Panc1 (cell line): ENCODE data around the gene P2RX3. TPM values are rescaled to one million over a fixed set of nuclear protein-coding genes. Genes with fewer than 3 reads are reported as not detected.

Experiments used
- ATAC-seq: fragments of 200-7000 bp; cut with Tn5 transposase; 2 replicates; pipeline ENCODE4 v1.9.1; 2020; ENCODE audit warnings: mild to moderate bottlenecking, moderate library complexity
- BruUV-seq: library from RNA; stranded (reverse); fragments of 400-500 nt; replicated peaks from 2 replicates; lab custom pipeline; 2021; lab: Mats Ljungman, UMichigan
- CTCF ChIA-PET: fragments of 300-600 bp; sonication (Branson Sonifier 250); formaldehyde crosslinking; loops from one replicate; lab custom pipeline; 2022; ENCODE audit warnings: antibody characterized with exemption; lab: Charles Lee
- POLR2A ChIA-PET: fragments of 300-600 bp; sonication (Branson Sonifier 250); formaldehyde crosslinking; loops from one replicate; lab custom pipeline; 2022; ENCODE audit warnings: antibody characterized with exemption; lab: Charles Lee
- DNase-seq: peaks from one replicate; pipeline ENCODE4 v3.0.0-alpha.2; 2010; ENCODE audit warnings: low read depth, low spot score
- H3K27ac ChIP-seq: 2 replicates; pipeline ENCODE4 v1.5.1; 2011; ENCODE audit warnings: mild to moderate bottlenecking, low read length, inconsistent platforms
- H3K27me3 ChIP-seq: fragments of 200-500 bp; sonication (Bioruptor generic); 2 replicates; pipeline ENCODE4 v1.6.0; 2014; ENCODE audit warnings: low read length, inconsistent platforms; ENCODE audit not compliant: control insufficient read depth, insufficient read depth
- H3K36me3 ChIP-seq: fragments of 200-500 bp; sonication (Bioruptor generic); 2 replicates; pipeline ENCODE4 v1.5.1; 2014; ENCODE audit warnings: inconsistent platforms, mild to moderate bottlenecking, low read length, moderate library complexity; ENCODE audit not compliant: control insufficient read depth, insufficient read depth
- H3K4me1 ChIP-seq: 2 replicates; pipeline ENCODE4 v1.5.1; 2011; ENCODE audit warnings: inconsistent platforms, mild to moderate bottlenecking, low read length, moderate library complexity; ENCODE audit not compliant: control insufficient read depth, insufficient read depth
- H3K4me3 ChIP-seq, 2 experiments: 2 replicates each; pipeline ENCODE4 v1.5.1; 2011 to 2012; ENCODE audit warnings: low read depth in 2 of 2, low read length in 2 of 2, mild to moderate bottlenecking in 2 of 2, inconsistent platforms in 1 of 2, moderate library complexity in 1 of 2
- H3K9me3 ChIP-seq: fragments of 200-500 bp; sonication (Bioruptor generic); 2 replicates; pipeline ENCODE4 v1.5.1; 2014; ENCODE audit warnings: low read depth, mild to moderate bottlenecking, inconsistent platforms, low read length, moderate library complexity; ENCODE audit not compliant: control insufficient read depth, insufficient read depth
- POLR2AphosphoS5 ChIP-seq: IDR thresholded peaks from 2 replicates; pipeline ENCODE4 v1.6.1; 2012; ENCODE audit warnings: mild to moderate bottlenecking, low read depth, low read length, moderate library complexity
- SIN3A ChIP-seq: IDR thresholded peaks from 2 replicates; pipeline ENCODE4 v1.6.1; 2012; ENCODE audit warnings: low read depth, mild to moderate bottlenecking, low read length, moderate library complexity, borderline replicate concordance; ENCODE audit not compliant: insufficient read depth
- TCF7L2 ChIP-seq: IDR thresholded peaks from 2 replicates; pipeline ENCODE4 v1.6.1; 2011; ENCODE audit warnings: mild to moderate bottlenecking, low read depth, low read length, inconsistent platforms
- in situ Hi-C: cut with HindIII; loops from 2 replicates; pipeline ENCODE4 v1.10.0; 2016; ENCODE audit warnings: low sequenced_read_pairs, low pct_unique_long_range_greater_than_20kb
- intact Hi-C: fragments of 100-400 bp; cut with micrococcal nuclease; formaldehyde crosslinking; loops from one replicate; pipeline ENCODE4 v1.10.0; 2022; ENCODE audit not compliant: unreplicated experiment
- total RNA-seq: library from RNA; stranded (reverse); gene quantifications from one replicate; pipeline ENCODE4 v1.2.1, GENCODE V29; 2021; ENCODE audit not compliant: unreplicated experiment
- TF ChIP-seq, protein P1 (sequence below): fragments of 450-650 bp; IDR thresholded peaks from 2 replicates; pipeline ENCODE4 v1.5.1; 2017; ENCODE audit warnings: mild to moderate bottlenecking
- TF ChIP-seq, protein P2 (sequence below), 2 experiments: IDR thresholded peaks; 2 replicates each; pipeline ENCODE4 v1.6.1; 2011 to 2012; ENCODE audit warnings: low read depth in 2 of 2, control low read depth in 1 of 2, low read length in 1 of 2, mild to moderate bottlenecking in 1 of 2, moderate library complexity in 1 of 2; ENCODE audit not compliant: insufficient read depth in 1 of 2

The P2RX3 gene
- total RNA-seq, 1 experiment from 2014 or later: not detected

GRCh38 chr11:57378186-57378585 is 40.0 kb downstream of the P2RX3 start:
- Histone ChIP-seq H3K9me3 (no peaks in the 10 kb centered on the region), H3K27me3 (no peaks in the 10 kb centered on the region; the same call in 1 of the 2 replicates), H3K27ac (no peak overlapping the region), H3K4me1 (no peaks in the 10 kb centered on the region; the same call in 1 of the 2 replicates), H3K36me3 (no peaks in the 10 kb centered on the region), H3K4me3 (no peak overlapping the region)
- ChIA-PET POLR2A (interaction anchor here (0.5 to 0.6 kb wide), 2 partner anchors 75 to 431 kb away, joined by 3 to 4 read pairs; no protein-coding TSS in a partner anchor), CTCF (interaction anchor here (0.6 kb wide), 2 partner anchors 80 to 264 kb away, joined by 4 to 8 read pairs; no protein-coding TSS in a partner anchor)
- TF ChIP-seq, protein P1, sequence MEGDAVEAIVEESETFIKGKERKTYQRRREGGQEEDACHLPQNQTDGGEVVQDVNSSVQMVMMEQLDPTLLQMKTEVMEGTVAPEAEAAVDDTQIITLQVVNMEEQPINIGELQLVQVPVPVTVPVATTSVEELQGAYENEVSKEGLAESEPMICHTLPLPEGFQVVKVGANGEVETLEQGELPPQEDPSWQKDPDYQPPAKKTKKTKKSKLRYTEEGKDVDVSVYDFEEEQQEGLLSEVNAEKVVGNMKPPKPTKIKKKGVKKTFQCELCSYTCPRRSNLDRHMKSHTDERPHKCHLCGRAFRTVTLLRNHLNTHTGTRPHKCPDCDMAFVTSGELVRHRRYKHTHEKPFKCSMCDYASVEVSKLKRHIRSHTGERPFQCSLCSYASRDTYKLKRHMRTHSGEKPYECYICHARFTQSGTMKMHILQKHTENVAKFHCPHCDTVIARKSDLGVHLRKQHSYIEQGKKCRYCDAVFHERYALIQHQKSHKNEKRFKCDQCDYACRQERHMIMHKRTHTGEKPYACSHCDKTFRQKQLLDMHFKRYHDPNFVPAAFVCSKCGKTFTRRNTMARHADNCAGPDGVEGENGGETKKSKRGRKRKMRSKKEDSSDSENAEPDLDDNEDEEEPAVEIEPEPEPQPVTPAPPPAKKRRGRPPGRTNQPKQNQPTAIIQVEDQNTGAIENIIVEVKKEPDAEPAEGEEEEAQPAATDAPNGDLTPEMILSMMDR: no peak
- TF ChIP-seq TCF7L2 (no peak), SIN3A (no peak), POLR2AphosphoS5 (no peak)
- TF ChIP-seq, protein P2, sequence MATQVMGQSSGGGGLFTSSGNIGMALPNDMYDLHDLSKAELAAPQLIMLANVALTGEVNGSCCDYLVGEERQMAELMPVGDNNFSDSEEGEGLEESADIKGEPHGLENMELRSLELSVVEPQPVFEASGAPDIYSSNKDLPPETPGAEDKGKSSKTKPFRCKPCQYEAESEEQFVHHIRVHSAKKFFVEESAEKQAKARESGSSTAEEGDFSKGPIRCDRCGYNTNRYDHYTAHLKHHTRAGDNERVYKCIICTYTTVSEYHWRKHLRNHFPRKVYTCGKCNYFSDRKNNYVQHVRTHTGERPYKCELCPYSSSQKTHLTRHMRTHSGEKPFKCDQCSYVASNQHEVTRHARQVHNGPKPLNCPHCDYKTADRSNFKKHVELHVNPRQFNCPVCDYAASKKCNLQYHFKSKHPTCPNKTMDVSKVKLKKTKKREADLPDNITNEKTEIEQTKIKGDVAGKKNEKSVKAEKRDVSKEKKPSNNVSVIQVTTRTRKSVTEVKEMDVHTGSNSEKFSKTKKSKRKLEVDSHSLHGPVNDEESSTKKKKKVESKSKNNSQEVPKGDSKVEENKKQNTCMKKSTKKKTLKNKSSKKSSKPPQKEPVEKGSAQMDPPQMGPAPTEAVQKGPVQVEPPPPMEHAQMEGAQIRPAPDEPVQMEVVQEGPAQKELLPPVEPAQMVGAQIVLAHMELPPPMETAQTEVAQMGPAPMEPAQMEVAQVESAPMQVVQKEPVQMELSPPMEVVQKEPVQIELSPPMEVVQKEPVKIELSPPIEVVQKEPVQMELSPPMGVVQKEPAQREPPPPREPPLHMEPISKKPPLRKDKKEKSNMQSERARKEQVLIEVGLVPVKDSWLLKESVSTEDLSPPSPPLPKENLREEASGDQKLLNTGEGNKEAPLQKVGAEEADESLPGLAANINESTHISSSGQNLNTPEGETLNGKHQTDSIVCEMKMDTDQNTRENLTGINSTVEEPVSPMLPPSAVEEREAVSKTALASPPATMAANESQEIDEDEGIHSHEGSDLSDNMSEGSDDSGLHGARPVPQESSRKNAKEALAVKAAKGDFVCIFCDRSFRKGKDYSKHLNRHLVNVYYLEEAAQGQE (IDR thresholded peaks at IDR 0.05; ENCODE audit: insufficient read depth in 1 of 2, low read depth in 2 of 2, low read length in 1 of 2): no peak
- no peak for DNase-seq
- no peak for ATAC-seq
- in situ Hi-C loops: no loop called here
- intact Hi-C loops: no loop called here
- BruUV-seq: no TSS peak

DNA sequence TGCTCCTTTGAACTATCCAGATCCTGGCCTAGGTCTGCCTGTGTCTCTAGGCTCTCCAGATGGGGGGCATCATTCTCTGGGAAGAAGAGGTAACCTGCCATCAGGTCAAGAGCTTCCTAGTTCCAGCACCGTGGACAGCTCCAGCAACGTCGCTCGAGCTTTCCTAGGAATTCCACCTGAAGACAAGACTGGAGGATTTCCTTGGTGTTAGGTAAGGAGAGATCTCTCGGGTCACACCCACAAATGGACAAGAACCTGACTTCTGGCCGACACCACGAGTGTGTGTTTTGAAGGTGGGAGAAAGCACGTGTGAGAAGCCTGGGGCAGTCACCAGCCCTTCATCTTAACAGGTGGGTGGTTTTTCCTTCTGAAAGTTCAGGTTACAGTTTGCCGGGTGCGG is 41.6 kb downstream of the P2RX3 start:
- Histone ChIP-seq H3K4me3 (no peak overlapping the region), H3K36me3 (no peaks in the 10 kb centered on the region), H3K9me3 (no peaks in the 10 kb centered on the region), H3K27me3 (peaks cover 2% of the 10 kb centered on the region), H3K4me1 (no peaks in the 10 kb centered on the region; the same call in 1 of the 2 replicates), H3K27ac (no peak overlapping the region)
- intact Hi-C loops (no loop called here), in situ Hi-C loops (no loop called here)
- DNase-seq (no peak), ATAC-seq (no peak)
- ChIA-PET CTCF (interaction anchor here (0.5 kb wide), 1 partner anchor 39 kb away, joined by 3 read pairs; no protein-coding TSS in a partner anchor), POLR2A (no interaction called here)
- no TSS peak for BruUV-seq
- no peak for TF ChIP-seq SIN3A
- TF ChIP-seq, protein P2 (IDR thresholded peaks at IDR 0.05; ENCODE audit: insufficient read depth in 1 of 2, low read depth in 2 of 2, low read length in 1 of 2): peak; percentile 95
